ENCODE results near the gene ZNF723. TPM values are rescaled to one million over a fixed set of nuclear protein-coding genes. Genes with fewer than 3 reads are reported as not detected.
"Not testable (repeated sequence)": the region's sequence is repeated elsewhere in the genome, so short reads cannot be mapped to it uniquely, and the experiment has no call there.

ZNF723 gene
- total RNA-seq, 1 donor from 2014 or later, result not detected

GRCh38 chr19:22807061-22807835, 24.8 kb upstream of the ZNF723 start:
- Mint-ChIP-seq H3K4me1 (ENCODE audit: low read depth, unreplicated experiment) (no peaks in the 10 kb centered on the region), H3K27ac (ENCODE audit: unreplicated experiment) (no peak overlapping the region), H3K9me3 (ENCODE audit: unreplicated experiment) (peaks cover 17% of the 10 kb centered on the region), H3K36me3 (ENCODE audit: unreplicated experiment) (peaks cover 8% of the 10 kb centered on the region), H3K27me3 (ENCODE audit: unreplicated experiment) (no peaks in the 10 kb centered on the region), H3K4me3 (ENCODE audit: unreplicated experiment) (no peak overlapping the region)
- no peak for DNase-seq
- TF ChIP-seq CTCF (IDR thresholded peaks at IDR 0.05; ENCODE audit: partially characterized antibody, unreplicated experiment), result no peak

DNA sequence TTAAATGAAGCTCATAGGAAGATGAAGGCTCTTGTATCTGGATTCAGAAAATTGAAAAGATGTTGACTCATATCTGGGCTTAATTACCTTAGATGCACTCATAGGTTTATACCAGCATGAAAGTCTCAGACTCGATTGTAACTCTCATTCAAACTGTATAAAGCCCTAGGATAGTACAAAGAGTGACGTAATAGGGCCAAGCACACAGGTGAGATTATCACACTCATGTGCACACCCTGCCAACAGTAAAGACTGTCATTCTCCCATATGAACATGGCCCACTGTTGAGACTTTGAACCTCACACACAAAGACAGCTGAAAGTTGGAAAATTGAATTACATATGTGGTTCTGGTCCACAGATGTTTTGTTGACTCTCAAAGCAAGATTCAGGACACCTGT, 18.0 kb upstream of the ZNF723 start:
- Mint-ChIP-seq H3K4me1 (ENCODE audit: low read depth, unreplicated experiment) (no peaks in the 10 kb centered on the region), H3K9me3 (ENCODE audit: unreplicated experiment) (peaks cover 16% of the 10 kb centered on the region), H3K4me3 (ENCODE audit: unreplicated experiment) (no peak overlapping the region), H3K27me3 (ENCODE audit: unreplicated experiment) (no peaks in the 10 kb centered on the region), H3K27ac (ENCODE audit: unreplicated experiment) (no peak overlapping the region), H3K36me3 (ENCODE audit: unreplicated experiment) (peaks cover 13% of the 10 kb centered on the region)
- DNase-seq, result no peak
- no peak for TF ChIP-seq CTCF (IDR thresholded peaks at IDR 0.05; ENCODE audit: partially characterized antibody, unreplicated experiment)

GRCh38 chr19:22831211-22831610, 880 bp upstream of the ZNF723 start:
- H3K36me3 Mint-ChIP-seq (ENCODE audit: unreplicated experiment), result no peaks in the 10 kb centered on the region
- no peaks in the 10 kb centered on the region for H3K4me1 Mint-ChIP-seq (ENCODE audit: low read depth, unreplicated experiment)
- no peak overlapping the region for H3K27ac Mint-ChIP-seq (ENCODE audit: unreplicated experiment)
- H3K4me3 Mint-ChIP-seq (ENCODE audit: unreplicated experiment), result no peak overlapping the region
- H3K9me3 Mint-ChIP-seq (ENCODE audit: unreplicated experiment), result peaks cover 5% of the 10 kb centered on the region
- no peak for DNase-seq
- no peak for TF ChIP-seq CTCF (IDR thresholded peaks at IDR 0.05; ENCODE audit: partially characterized antibody, unreplicated experiment)
- H3K27me3 Mint-ChIP-seq (ENCODE audit: unreplicated experiment), result no peaks in the 10 kb centered on the region

DNA sequence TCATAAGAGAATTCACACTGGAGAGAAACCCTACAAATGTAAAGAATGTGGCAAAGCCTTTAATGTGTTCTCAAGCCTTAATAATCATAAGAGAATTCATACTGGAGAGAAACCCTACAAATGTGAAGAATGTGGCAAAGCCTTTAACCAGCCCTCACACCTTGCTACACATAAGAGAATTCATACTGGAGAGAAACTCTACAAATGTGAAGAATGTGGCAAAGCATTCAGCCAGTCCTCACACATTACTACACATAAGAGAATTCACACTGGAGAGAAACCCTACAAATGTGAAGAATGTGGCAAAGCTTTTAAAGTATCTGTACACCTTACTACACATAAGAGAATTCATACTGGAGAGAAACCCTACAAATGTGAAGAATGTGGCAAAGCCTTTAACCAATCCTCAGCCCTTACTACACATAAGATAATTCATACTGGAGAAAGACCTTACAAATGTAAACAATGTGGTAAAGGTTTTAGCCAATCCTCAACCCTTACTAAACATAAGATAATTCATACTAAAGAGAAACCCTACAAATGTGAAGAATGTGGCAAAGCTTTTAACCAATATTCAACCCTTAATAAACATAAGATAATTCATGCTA, 25.7 kb downstream of the ZNF723 start:
- H3K36me3 Mint-ChIP-seq (ENCODE audit: unreplicated experiment); H3K4me3 Mint-ChIP-seq (ENCODE audit: unreplicated experiment); H3K27me3 Mint-ChIP-seq (ENCODE audit: unreplicated experiment); H3K9me3 Mint-ChIP-seq (ENCODE audit: unreplicated experiment); H3K4me1 Mint-ChIP-seq (ENCODE audit: low read depth, unreplicated experiment); DNase-seq; H3K27ac Mint-ChIP-seq (ENCODE audit: unreplicated experiment): not testable (repeated sequence)

- no peaks in the 10 kb centered on the region for H3K4me1 Mint-ChIP-seq (ENCODE audit: low read depth, unreplicated experiment)
- H3K36me3 Mint-ChIP-seq (ENCODE audit: unreplicated experiment), result no peaks in the 10 kb centered on the region
- H3K9me3 Mint-ChIP-seq (ENCODE audit: unreplicated experiment), result peaks cover 15% of the 10 kb centered on the region
- no peak for DNase-seq
- H3K27me3 Mint-ChIP-seq (ENCODE audit: unreplicated experiment), result no peaks in the 10 kb centered on the region
- no peak overlapping the region for H3K4me3 Mint-ChIP-seq (ENCODE audit: unreplicated experiment)
- no peak for TF ChIP-seq CTCF (IDR thresholded peaks at IDR 0.05; ENCODE audit: partially characterized antibody, unreplicated experiment)
- no peak overlapping the region for H3K27ac Mint-ChIP-seq (ENCODE audit: unreplicated experiment)
Measured at GRCh38 chr19:22882797-22883196, 50.7 kb downstream of the ZNF723 start.
